Activated CD4-positive, alpha-beta T cell treated with anti-CD3 and anti-CD28 coated beads, Interleukin-2, amount 50 U/mL, for 4 hours (primary cell): Measurements from ENCODE around the gene RPL36A.

Experiments
- DNase-seq, 2 experiments: peaks; one replicate each; pipeline ENCODE4 v3.0.0-alpha.2; 2020

Gene RPL36A

GRCh38 chrX:101393530-101394305 is 2.9 kb downstream of the RPL36A start:
- no peak for DNase-seq

- DNase-seq = no peak
Measured at GRCh38 chrX:101394372-101394771, 3.6 kb downstream of the RPL36A start.

- no peak for DNase-seq
Measured at GRCh38 chrX:101395789-101396188, 5.0 kb downstream of the RPL36A start.

DNA sequence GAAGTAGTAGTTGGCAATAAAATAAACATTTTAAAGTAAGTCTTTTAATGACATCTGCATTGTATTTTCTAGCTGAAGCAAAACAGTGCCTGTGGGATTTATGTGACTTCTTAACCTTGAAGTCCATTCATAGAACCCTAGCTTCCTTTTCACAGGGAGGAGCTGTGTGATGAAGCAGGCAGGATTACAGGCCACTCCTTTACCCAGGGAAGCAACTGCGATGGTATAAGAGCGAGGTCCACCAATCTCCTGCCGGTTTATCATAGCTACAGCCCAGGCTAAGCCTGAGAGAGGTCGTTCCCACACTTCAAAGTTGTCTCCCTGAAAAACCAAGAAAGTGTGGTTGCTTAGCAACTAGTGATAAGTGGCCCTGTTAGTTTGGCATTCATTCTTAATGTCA is 7.0 kb downstream of the RPL36A start:
- DNase-seq = no peak

DNA sequence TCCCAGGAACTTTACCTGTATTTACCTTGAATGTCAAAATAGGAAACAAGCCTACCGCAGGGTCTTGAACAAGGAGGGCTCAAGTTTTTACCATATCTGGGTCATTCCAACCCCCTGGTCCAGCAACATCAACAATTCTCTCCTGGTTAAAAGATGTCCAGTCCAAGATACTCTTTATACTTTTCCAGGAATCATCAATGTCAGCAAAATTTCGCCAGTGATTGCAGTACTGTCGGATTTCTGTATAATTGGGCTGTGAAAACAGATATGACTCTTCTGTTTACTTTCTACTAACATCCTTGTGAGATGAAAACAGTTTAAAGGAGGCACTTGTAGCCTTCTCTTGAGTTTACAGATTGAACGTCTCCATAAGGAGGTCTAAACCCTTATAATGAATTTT is 7.9 kb downstream of the RPL36A start:
- no peak for DNase-seq

DNA sequence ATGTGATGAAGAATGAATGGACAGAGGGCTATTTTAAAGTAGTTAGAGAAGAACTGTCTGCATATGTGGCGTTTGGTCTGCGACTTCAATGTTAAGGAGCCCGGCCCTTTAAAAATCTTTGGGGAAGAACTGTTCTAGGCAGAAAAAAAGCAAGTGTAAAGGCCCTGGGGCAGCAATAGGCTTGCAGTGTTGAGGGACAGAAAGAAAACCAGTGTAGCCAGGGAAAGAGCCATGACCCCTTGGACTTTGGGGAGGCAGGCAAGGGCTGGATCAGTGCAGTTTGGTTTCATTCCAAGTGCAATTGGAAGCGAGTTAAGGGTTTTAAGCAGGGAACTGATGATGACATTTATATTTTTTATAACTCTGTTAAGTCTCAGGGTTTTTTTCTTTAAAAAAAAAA is 9.0 kb downstream of the RPL36A start:
- no peak for DNase-seq

DNA sequence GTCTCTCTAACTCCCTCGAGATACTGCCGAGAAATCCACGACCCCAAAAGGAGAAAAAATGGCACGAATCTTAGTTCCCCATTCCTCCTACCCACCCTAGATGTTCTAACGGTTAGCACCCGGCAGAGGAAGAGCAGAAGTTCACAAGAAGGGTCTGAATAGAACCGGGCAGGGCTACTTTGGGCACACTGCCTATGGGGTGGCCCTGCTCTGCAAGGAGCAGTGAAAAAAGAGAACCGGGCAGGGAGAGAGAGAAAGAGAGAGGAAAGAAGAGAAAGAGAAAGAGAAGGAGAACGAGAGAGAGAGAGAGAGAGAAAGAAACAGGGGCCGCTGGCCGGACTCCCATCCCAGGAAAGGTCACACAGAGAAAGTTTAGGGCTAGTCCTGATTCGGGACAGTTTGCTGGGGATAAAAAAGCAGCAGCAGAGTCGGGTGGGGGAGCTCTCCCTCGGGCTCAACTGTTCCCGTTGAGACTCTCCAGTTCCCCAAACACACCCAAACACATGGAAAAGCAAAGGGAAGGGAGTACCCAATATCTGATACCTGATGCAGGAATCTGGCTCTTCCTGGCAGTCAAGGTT is 16.4 kb downstream of the RPL36A start:
- no peak for DNase-seq

GRCh38 chrX:101407748-101408531 is 17.1 kb downstream of the RPL36A start, which contains the start of the genes GLA and HNRNPH2:
Gene GLA, minus strand, starts transcription at chrX:101407925. Its CDS starts 22 bp downstream, at chrX:101407903.
Gene HNRNPH2, plus strand, starts transcription at chrX:101408222. Its CDS starts 3,767 bp downstream, at chrX:101411989.
- DNase-seq = peak; percentile 82 to 83

DNA sequence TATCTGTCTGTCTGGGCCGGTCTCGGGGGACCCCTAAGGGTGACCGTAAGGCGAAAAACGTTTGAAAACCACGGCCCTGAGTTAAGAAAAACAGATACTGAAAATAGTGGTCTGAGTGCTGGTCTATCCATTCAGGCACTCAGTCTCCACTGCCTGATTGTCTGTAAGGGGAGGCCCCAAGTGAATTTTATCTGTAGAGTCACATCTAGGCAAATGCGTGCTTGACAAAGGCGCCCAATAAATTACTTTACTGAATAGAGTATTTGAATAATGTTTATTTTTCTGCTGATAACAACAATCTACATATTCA is 17.7 kb downstream of the RPL36A start:
- no peak for DNase-seq

DNA sequence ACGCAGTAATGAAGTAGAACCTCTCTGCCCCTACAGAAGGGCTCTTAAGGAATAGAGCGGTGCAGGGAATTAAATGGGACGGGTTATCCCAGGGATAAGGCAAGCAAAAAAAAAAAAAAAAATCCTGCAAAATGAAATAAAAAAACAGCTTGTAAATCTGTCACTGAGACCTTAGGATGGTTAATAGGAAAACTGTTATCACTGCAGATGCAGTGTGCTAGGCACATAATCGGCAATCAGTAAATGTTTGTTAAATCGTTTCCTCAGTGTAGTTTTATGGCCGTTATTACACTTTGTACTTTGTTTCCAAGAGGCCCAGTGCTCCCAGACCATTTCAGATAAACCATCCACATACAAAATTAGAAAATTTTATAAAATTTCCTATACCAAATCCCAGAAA is 18.2 kb downstream of the RPL36A start:
- DNase-seq = no peak

- DNase-seq = no peak
Measured at GRCh38 chrX:101410461-101410860, 19.6 kb downstream of the RPL36A start.

- no peak for DNase-seq
Measured at GRCh38 chrX:101411984-101412383, 21.2 kb downstream of the RPL36A start.

GRCh38 chrX:101415180-101416145 is 24.7 kb downstream of the RPL36A start:
- DNase-seq = no peak

- DNase-seq = no peak
Measured at GRCh38 chrX:101416691-101417090, 25.9 kb downstream of the RPL36A start.

- DNase-seq = no peak
Measured at GRCh38 chrX:101417190-101417589, 26.4 kb downstream of the RPL36A start.

DNA sequence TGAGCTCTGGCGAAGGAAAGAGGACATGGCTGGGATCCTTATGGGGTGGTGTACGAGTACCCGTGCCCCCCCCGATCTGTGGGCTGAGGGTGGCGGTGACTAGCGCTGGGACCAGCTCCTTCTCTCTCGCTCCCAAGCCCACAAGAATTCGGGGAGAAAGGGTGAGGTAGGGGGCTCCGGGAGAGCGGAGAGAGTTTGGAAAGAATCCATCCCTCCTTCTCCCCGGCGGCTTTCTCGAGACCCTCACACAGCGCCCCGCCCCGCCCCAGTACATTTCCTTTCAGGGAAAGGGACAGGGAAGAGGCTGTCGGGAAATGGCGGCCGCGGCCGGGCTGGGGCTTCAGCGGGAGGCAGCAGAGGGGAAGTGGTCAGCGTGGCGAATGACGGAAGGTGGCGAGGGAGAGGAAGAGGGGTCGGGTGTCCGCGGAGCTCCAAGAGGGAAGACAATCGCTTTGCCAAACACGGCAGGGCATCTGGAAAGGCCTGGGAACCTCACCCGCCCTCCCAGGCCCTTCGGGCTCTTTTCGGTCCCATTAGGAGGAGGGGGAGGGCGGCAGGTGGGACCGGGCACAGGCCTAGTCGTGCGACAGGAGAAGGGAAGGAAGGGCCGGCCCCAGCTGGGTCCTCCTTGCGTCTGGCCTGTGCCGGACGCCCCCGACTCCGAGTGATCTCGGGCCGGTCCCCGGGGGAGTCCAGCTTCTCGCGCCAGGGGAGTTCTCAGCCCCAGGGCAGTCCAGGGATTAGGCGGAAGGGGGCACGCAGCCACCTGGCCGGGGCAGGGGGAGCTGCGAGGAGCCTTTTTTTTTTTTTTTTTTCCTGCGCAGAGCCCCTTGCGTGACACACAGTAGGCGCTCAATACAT is 27.4 kb downstream of the RPL36A start:
- DNase-seq = no peak

DNA sequence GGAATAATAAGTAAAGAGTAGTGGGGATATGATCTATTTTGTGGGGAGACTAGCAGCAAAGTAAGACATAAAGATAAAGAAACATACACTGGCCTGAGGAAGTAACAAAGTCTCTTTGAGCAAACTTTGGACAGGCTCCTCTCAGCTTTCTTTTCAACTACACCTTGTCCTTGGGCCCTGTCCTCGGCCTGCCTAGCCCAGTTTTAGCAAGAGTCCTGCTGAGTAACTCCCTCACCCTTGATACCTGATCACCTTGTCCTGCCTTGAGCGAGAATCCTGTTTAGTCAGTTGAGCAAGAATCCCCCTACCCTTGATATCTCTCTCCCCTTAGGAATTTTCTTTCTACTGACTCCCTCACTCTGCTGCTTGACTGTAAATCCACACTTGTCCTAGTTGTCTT is 28.7 kb downstream of the RPL36A start:
- DNase-seq = no peak

DNA sequence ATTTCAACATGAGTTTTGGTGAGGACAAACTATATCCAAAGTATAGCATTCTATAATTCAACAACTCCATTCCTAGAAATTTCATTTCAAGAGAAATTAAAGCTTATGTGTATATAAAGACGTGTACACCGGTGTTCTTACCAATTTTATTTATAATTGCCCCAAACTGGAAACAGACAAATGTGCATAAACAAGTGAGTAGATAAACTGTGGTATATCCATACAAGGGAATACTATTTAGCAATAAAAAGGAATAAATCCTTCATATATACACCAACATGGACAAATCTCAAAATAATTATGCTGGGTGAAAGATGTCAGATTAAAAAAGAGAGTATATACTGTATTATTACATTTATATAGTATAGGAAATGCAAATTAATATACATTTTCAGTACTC is 37.1 kb downstream of the RPL36A start:
- DNase-seq = no peak

- no peak for DNase-seq
Measured at GRCh38 chrX:101429934-101430333, 39.1 kb downstream of the RPL36A start.

GRCh38 chrX:101430457-101431078 is 39.8 kb downstream of the RPL36A start:
- DNase-seq = no peak

DNA sequence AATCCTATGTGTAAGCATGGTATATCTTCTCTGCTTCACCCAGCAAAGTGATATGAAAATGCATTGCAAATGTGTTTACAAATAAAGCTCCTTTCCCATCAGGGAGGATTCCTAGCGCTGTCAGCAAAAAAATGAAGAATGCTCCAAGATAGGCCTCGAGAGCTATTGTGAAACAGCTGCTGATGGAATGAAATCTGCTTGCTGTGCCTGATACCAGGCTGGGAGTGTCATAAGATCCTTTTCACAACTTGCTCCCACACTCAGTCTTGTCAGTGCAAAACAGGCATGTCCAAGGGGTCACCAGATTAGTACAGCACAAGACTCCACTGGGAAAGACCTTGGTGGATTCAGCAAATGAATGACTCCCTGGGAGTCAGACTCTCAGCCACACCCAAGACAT is 51.3 kb downstream of the RPL36A start:
- DNase-seq = no peak
